ENCODE results near the gene FRMD5. TPM values are rescaled to one million over a fixed set of nuclear protein-coding genes. Genes with fewer than 3 reads are reported as not detected.

Gene FRMD5
- total and polyA plus RNA-seq, 5 donors = 20.8 to 88.6 (median 44.6) TPM

- intact Hi-C loops (cut with DNase I) = no loop called here
- Histone ChIP-seq H3K27me3 (ENCODE audit: control insufficient read depth, insufficient read depth) (no peaks in the 10 kb centered on the region), H3K4me3 (ENCODE audit: low read length) (no peak overlapping the region), H3K4me1 (ENCODE audit: control insufficient read depth, insufficient read depth, low read length) (no peaks in the 10 kb centered on the region), H3K27ac (ENCODE audit: low read length) (no peak overlapping the region), H3K9me3 (ENCODE audit: control insufficient read depth, low read length) (no peaks in the 10 kb centered on the region)
- no peak for DNase-seq
- no peak for ATAC-seq
- 88% methylated on average over 2 of the region's 2 CpGs for WGBS
Measured at GRCh38 chr15:44208956-44209355, 13.9 kb upstream of the FRMD5 start.

GRCh38 chr15:44207643-44208042 lies 12.6 kb upstream of the FRMD5 start:
- H3K27me3 ChIP-seq (ENCODE audit: control insufficient read depth, insufficient read depth) = no peaks in the 10 kb centered on the region

GRCh38 chr15:44199393-44199792 lies 4.3 kb upstream of the FRMD5 start:
- Histone ChIP-seq H3K4me1 (ENCODE audit: control insufficient read depth, insufficient read depth, low read length) (no peaks in the 10 kb centered on the region), H3K27me3 (ENCODE audit: control insufficient read depth, insufficient read depth) (no peaks in the 10 kb centered on the region), H3K9me3 (ENCODE audit: control insufficient read depth, low read length) (no peaks in the 10 kb centered on the region), H3K27ac (ENCODE audit: low read length) (no peak overlapping the region), H3K4me3 (ENCODE audit: low read length) (no peak overlapping the region)
- intact Hi-C loops (cut with DNase I) = no loop called here
- WGBS = 69% methylated on average over 3 of the region's 3 CpGs
- ATAC-seq (no peak), DNase-seq (no peak)

More at GRCh38 chr15:44207643-44208042, 12.6 kb upstream of the FRMD5 start:
- Histone ChIP-seq H3K27ac (ENCODE audit: low read length) (no peak overlapping the region), H3K9me3 (ENCODE audit: control insufficient read depth, low read length) (no peaks in the 10 kb centered on the region), H3K4me3 (ENCODE audit: low read length) (no peak overlapping the region), H3K4me1 (ENCODE audit: control insufficient read depth, insufficient read depth, low read length) (no peaks in the 10 kb centered on the region)
- WGBS = 54% methylated on average over 2 of the region's 2 CpGs
- intact Hi-C loops (cut with DNase I) = no loop called here
- ATAC-seq = no peak
- no peak for DNase-seq

GRCh38 chr15:44194323-44195150 lies 534 bp downstream of the FRMD5 start:
- Histone ChIP-seq H3K27me3 (ENCODE audit: control insufficient read depth, insufficient read depth) (no peaks in the 10 kb centered on the region), H3K27ac (ENCODE audit: low read length) (peak overlapping the region; percentile 3), H3K9me3 (ENCODE audit: control insufficient read depth, low read length) (no peaks in the 10 kb centered on the region), H3K4me3 (ENCODE audit: low read length) (peak overlapping the region; percentile 69), H3K4me1 (ENCODE audit: control insufficient read depth, insufficient read depth, low read length) (no peaks in the 10 kb centered on the region)
- DNase-seq (peak; percentile 27 to 60 (median 53)), ATAC-seq (peak; percentile 56 to 66)
- intact Hi-C loops (cut with DNase I) = no loop called here
- under 1% methylated on average over 74 of the region's 74 CpGs for WGBS

GRCh38 chr15:44193651-44194322 lies 1.3 kb downstream of the FRMD5 start:
- Histone ChIP-seq H3K9me3 (ENCODE audit: control insufficient read depth, low read length) (no peaks in the 10 kb centered on the region), H3K4me3 (ENCODE audit: low read length) (peak overlapping the region; percentile 69), H3K27me3 (ENCODE audit: control insufficient read depth, insufficient read depth) (no peaks in the 10 kb centered on the region), H3K27ac (ENCODE audit: low read length) (peak overlapping the region; percentile 44), H3K4me1 (ENCODE audit: control insufficient read depth, insufficient read depth, low read length) (no peaks in the 10 kb centered on the region)
- 6% methylated on average over 20 of the region's 20 CpGs for WGBS
- no peak for DNase-seq
- no peak for ATAC-seq
- intact Hi-C loops (cut with DNase I) = no loop called here

- intact Hi-C loops (cut with DNase I) = no loop called here
- no peak for DNase-seq
- WGBS = 79% methylated on average over 4 of the region's 4 CpGs
- H3K9me3 ChIP-seq (ENCODE audit: control insufficient read depth, low read length) = no peaks in the 10 kb centered on the region
- no peak overlapping the region for H3K4me3 ChIP-seq (ENCODE audit: low read length)
- no peaks in the 10 kb centered on the region for H3K27me3 ChIP-seq (ENCODE audit: control insufficient read depth, insufficient read depth)
- no peak overlapping the region for H3K27ac ChIP-seq (ENCODE audit: low read length)
- no peak for ATAC-seq
- no peaks in the 10 kb centered on the region for H3K4me1 ChIP-seq (ENCODE audit: control insufficient read depth, insufficient read depth, low read length)
Measured at GRCh38 chr15:44188795-44189194, 6.3 kb downstream of the FRMD5 start.

GRCh38 chr15:44186705-44187104 lies 8.4 kb downstream of the FRMD5 start:
- no peak for DNase-seq
- intact Hi-C loops (cut with DNase I) = no loop called here
- Histone ChIP-seq H3K4me3 (ENCODE audit: low read length) (no peak overlapping the region), H3K4me1 (ENCODE audit: control insufficient read depth, insufficient read depth, low read length) (no peaks in the 10 kb centered on the region), H3K9me3 (ENCODE audit: control insufficient read depth, low read length) (no peaks in the 10 kb centered on the region), H3K27me3 (ENCODE audit: control insufficient read depth, insufficient read depth) (no peaks in the 10 kb centered on the region), H3K27ac (ENCODE audit: low read length) (peak overlapping the region; percentile 83)
- WGBS = 62% methylated on average over 6 of the region's 6 CpGs
- ATAC-seq = peak; percentile 73 to 77

- Histone ChIP-seq H3K9me3 (ENCODE audit: control insufficient read depth, low read length) (no peaks in the 10 kb centered on the region), H3K4me3 (ENCODE audit: low read length) (no peak overlapping the region), H3K27ac (ENCODE audit: low read length) (no peak overlapping the region), H3K27me3 (ENCODE audit: control insufficient read depth, insufficient read depth) (no peaks in the 10 kb centered on the region), H3K4me1 (ENCODE audit: control insufficient read depth, insufficient read depth, low read length) (no peaks in the 10 kb centered on the region)
- DNase-seq = no peak
- intact Hi-C loops (cut with DNase I) = no loop called here
- WGBS = 91% methylated on average over 4 of the region's 4 CpGs
- ATAC-seq = no peak
Measured at GRCh38 chr15:44183363-44183762, 11.7 kb downstream of the FRMD5 start.

GRCh38 chr15:44181410-44181809 lies 13.7 kb downstream of the FRMD5 start:
- Histone ChIP-seq H3K27ac (ENCODE audit: low read length) (no peak overlapping the region), H3K4me1 (ENCODE audit: control insufficient read depth, insufficient read depth, low read length) (no peaks in the 10 kb centered on the region), H3K9me3 (ENCODE audit: control insufficient read depth, low read length) (no peaks in the 10 kb centered on the region), H3K27me3 (ENCODE audit: control insufficient read depth, insufficient read depth) (no peaks in the 10 kb centered on the region), H3K4me3 (ENCODE audit: low read length) (no peak overlapping the region)
- WGBS = 91% methylated on average over 2 of the region's 2 CpGs
- DNase-seq (no peak), ATAC-seq (no peak)
- intact Hi-C loops (cut with DNase I) = no loop called here

- DNase-seq (no peak), ATAC-seq (no peak)
- Histone ChIP-seq H3K27me3 (ENCODE audit: control insufficient read depth, insufficient read depth) (no peaks in the 10 kb centered on the region), H3K4me3 (ENCODE audit: low read length) (no peak overlapping the region), H3K4me1 (ENCODE audit: control insufficient read depth, insufficient read depth, low read length) (no peaks in the 10 kb centered on the region), H3K9me3 (ENCODE audit: control insufficient read depth, low read length) (no peaks in the 10 kb centered on the region), H3K27ac (ENCODE audit: low read length) (no peak overlapping the region)
- intact Hi-C loops (cut with DNase I) = no loop called here
- WGBS = 58% methylated on average over 1 of the region's 1 CpG
Measured at GRCh38 chr15:44177139-44177538, 17.9 kb downstream of the FRMD5 start.

GRCh38 chr15:44173813-44174212 lies 21.3 kb downstream of the FRMD5 start:
- DNase-seq (no peak), ATAC-seq (no peak)
- Histone ChIP-seq H3K9me3 (ENCODE audit: control insufficient read depth, low read length) (no peaks in the 10 kb centered on the region), H3K27me3 (ENCODE audit: control insufficient read depth, insufficient read depth) (no peaks in the 10 kb centered on the region), H3K27ac (ENCODE audit: low read length) (no peak overlapping the region), H3K4me1 (ENCODE audit: control insufficient read depth, insufficient read depth, low read length) (no peaks in the 10 kb centered on the region), H3K4me3 (ENCODE audit: low read length) (no peak overlapping the region)
- intact Hi-C loops (cut with DNase I) = no loop called here

All from right cardiac atrium (tissue), 5 donors.